Measurements from ENCODE around the gene CELF2. TPM values are rescaled to one million over a fixed set of nuclear protein-coding genes. Genes with fewer than 3 reads are reported as not detected.

CELF2 gene
- total and polyA plus RNA-seq, 9 of the 15 experiments (the other 6 are each of a cell fraction or from before 2014, with no cell fraction given) = 4.0 to 20.3 (median 11.1) TPM

DNA sequence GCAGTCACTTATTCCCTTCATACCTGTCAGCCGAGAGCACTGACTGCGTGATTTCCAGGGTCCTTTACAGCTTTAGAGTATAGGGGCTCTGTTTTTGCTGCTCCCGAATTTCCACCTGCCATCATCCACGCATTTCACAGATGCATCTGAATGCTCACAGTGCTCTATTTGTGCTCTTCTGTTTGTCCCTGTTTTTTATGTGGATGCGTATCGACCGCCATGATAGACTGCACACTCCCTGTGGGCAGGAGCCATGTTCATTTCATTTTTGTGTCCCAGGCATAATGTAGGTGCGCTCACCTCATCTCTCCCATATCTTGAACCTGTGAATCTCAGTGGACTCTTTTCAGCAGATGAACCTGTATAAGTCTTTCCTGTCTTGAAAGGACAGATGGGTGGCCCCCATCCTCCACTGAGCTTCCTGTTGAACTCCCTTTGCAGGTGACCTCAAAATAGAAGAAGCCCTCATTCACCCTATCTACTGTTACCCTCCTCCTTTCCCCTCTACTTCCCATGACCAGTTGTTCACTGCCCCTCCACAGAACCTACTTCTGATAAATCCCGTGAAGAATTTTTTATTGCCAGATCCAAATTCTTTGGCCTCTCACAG lies 228.4 kb downstream of the CELF2 start (continued):
- TF ChIP-seq, protein P1, sequence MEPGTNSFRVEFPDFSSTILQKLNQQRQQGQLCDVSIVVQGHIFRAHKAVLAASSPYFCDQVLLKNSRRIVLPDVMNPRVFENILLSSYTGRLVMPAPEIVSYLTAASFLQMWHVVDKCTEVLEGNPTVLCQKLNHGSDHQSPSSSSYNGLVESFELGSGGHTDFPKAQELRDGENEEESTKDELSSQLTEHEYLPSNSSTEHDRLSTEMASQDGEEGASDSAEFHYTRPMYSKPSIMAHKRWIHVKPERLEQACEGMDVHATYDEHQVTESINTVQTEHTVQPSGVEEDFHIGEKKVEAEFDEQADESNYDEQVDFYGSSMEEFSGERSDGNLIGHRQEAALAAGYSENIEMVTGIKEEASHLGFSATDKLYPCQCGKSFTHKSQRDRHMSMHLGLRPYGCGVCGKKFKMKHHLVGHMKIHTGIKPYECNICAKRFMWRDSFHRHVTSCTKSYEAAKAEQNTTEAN (CRISPR knock-in tag; IDR thresholded peaks at IDR 0.05) = no peak
- 0 out of 2 replicates have a peak, but pooled peaks have one; percentile 27 for TF ChIP-seq TRIM28 (IDR thresholded peaks at IDR 0.05)
- TF ChIP-seq, protein P2, sequence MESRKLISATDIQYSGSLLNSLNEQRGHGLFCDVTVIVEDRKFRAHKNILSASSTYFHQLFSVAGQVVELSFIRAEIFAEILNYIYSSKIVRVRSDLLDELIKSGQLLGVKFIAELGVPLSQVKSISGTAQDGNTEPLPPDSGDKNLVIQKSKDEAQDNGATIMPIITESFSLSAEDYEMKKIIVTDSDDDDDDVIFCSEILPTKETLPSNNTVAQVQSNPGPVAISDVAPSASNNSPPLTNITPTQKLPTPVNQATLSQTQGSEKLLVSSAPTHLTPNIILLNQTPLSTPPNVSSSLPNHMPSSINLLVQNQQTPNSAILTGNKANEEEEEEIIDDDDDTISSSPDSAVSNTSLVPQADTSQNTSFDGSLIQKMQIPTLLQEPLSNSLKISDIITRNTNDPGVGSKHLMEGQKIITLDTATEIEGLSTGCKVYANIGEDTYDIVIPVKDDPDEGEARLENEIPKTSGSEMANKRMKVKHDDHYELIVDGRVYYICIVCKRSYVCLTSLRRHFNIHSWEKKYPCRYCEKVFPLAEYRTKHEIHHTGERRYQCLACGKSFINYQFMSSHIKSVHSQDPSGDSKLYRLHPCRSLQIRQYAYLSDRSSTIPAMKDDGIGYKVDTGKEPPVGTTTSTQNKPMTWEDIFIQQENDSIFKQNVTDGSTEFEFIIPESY (CRISPR knock-in tag; IDR thresholded peaks at IDR 0.05) = peak; percentile 93
- TF ChIP-seq TOE1 (IDR thresholded peaks at IDR 0.05; ENCODE audit: borderline replicate concordance) = no peak
- no peak for TF ChIP-seq TOE1 (CRISPR knock-in tag; IDR thresholded peaks at IDR 0.05; ENCODE audit: borderline replicate concordance, low read depth)
- TF ChIP-seq, protein P3, sequence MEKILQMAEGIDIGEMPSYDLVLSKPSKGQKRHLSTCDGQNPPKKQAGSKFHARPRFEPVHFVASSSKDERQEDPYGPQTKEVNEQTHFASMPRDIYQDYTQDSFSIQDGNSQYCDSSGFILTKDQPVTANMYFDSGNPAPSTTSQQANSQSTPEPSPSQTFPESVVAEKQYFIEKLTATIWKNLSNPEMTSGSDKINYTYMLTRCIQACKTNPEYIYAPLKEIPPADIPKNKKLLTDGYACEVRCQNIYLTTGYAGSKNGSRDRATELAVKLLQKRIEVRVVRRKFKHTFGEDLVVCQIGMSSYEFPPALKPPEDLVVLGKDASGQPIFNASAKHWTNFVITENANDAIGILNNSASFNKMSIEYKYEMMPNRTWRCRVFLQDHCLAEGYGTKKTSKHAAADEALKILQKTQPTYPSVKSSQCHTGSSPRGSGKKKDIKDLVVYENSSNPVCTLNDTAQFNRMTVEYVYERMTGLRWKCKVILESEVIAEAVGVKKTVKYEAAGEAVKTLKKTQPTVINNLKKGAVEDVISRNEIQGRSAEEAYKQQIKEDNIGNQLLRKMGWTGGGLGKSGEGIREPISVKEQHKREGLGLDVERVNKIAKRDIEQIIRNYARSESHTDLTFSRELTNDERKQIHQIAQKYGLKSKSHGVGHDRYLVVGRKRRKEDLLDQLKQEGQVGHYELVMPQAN (IDR thresholded peaks at IDR 0.05; ENCODE audit: borderline replicate concordance) = no peak
- no peak for TF ChIP-seq ETV5 (CRISPR knock-in tag; IDR thresholded peaks at IDR 0.05; ENCODE audit: low read depth)
- TF ChIP-seq, protein P4, sequence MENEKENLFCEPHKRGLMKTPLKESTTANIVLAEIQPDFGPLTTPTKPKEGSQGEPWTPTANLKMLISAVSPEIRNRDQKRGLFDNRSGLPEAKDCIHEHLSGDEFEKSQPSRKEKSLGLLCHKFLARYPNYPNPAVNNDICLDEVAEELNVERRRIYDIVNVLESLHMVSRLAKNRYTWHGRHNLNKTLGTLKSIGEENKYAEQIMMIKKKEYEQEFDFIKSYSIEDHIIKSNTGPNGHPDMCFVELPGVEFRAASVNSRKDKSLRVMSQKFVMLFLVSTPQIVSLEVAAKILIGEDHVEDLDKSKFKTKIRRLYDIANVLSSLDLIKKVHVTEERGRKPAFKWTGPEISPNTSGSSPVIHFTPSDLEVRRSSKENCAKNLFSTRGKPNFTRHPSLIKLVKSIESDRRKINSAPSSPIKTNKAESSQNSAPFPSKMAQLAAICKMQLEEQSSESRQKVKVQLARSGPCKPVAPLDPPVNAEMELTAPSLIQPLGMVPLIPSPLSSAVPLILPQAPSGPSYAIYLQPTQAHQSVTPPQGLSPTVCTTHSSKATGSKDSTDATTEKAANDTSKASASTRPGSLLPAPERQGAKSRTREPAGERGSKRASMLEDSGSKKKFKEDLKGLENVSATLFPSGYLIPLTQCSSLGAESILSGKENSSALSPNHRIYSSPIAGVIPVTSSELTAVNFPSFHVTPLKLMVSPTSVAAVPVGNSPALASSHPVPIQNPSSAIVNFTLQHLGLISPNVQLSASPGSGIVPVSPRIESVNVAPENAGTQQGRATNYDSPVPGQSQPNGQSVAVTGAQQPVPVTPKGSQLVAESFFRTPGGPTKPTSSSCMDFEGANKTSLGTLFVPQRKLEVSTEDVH (IDR thresholded peaks at IDR 0.05; ENCODE audit: low read depth, partially characterized antibody) = no peak
- TF ChIP-seq, protein P5, sequence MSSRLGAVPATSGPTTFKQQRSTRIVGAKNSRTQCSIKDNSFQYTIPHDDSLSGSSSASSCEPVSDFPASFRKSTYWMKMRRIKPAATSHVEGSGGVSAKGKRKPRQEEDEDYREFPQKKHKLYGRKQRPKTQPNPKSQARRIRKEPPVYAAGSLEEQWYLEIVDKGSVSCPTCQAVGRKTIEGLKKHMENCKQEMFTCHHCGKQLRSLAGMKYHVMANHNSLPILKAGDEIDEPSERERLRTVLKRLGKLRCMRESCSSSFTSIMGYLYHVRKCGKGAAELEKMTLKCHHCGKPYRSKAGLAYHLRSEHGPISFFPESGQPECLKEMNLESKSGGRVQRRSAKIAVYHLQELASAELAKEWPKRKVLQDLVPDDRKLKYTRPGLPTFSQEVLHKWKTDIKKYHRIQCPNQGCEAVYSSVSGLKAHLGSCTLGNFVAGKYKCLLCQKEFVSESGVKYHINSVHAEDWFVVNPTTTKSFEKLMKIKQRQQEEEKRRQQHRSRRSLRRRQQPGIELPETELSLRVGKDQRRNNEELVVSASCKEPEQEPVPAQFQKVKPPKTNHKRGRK (tag; IDR thresholded peaks at IDR 0.05) = no peak
- TF ChIP-seq ZNF76 (CRISPR knock-in tag; IDR thresholded peaks at IDR 0.05; ENCODE audit: borderline replicate concordance) = no peak

Measured in K562 (cell line).